Activated T-cell treated with anti-CD3 and anti-CD28 coated beads, Interleukin-2, amount 50 U/mL, for 48 hours (primary cell): ENCODE measurements around the gene MRPL19.
"Not testable (repeated sequence)": the region's sequence is repeated elsewhere in the genome, so short reads cannot be mapped to it uniquely, and the experiment has no call there.

Source experiments
- DNase-seq, 2 experiments: peaks; one replicate each; pipeline ENCODE4 v3.0.0-alpha.2; 2020

MRPL19 gene

GRCh38 chr2:75616933-75617332, 29.6 kb upstream of the MRPL19 start:
- DNase-seq, result no peak

DNA sequence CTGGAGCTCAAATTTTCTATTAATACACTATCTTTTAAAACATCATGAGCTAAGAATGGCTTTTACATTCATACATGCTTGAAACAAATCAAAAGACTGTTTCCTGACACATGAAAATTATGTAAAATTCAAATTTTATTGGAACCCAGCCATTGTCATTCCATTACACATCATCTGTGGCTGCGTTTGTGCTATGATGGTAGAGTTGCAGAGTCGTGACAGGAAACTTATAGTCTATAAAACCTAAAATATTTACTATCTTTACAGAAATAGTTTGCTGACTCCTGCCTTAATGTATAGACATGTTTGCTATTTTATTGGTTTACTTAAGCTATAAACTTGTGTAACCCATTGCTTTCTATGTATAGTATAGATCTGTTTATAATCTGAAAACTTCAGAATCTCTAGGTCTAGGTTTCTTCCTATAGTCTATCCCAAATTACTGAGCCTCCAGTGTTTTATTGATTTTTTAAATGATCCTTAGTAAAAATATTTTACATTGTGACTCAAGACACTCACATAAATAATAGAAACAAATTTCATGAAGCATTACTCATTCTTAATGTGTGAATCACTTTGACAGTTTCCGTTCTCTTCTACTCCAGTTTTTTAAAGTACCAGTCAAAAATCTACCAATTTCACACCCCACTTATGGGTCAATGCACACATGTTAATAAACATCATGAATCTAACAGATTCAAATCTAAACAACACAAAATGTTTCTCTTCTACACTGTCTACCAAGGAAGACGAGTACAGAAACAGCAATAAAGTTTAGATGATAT, 26.4 kb upstream of the MRPL19 start:
- no peak for DNase-seq

DNA sequence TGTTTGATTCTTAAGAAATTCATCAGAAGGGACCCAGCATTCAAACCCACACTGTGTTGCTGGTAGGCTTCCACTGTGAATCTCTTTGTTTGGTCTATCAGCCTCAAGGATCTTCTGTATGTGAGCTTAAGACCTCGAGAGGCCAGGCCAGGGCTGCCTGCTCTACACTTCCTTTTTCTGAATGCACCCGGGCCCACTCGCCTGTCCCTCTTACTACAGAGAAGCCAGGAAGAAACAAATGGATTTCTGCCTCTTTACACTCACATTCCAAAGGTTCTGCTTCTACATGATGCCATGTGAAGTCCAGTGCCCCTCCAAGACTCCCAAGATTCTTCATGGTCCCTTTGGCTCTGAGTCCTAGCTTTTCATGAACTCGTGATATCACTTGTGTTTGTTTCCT, 25.4 kb upstream of the MRPL19 start:
- DNase-seq, result no peak

DNA sequence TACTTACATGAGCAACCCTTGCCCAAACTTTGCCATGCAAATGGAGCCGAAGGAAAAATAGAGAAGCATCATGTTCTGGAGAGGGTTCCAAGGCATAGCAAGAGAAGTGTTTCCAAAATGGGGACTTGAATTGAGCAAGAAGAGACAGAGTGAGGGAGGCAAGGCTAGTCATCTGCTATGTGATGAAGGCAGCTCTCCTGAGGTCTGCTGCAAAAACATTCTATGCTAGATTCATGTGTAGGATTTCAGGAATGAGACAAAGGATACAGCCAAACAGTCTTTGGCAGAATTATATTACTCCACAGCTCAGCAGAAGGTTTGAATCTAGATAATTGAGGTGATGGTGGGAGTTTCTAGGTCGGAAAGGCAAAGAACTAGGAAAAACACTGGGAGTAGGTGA, 24.1 kb upstream of the MRPL19 start:
- DNase-seq, result no peak

GRCh38 chr2:75622929-75623328, 23.7 kb upstream of the MRPL19 start:
- no peak for DNase-seq

DNA sequence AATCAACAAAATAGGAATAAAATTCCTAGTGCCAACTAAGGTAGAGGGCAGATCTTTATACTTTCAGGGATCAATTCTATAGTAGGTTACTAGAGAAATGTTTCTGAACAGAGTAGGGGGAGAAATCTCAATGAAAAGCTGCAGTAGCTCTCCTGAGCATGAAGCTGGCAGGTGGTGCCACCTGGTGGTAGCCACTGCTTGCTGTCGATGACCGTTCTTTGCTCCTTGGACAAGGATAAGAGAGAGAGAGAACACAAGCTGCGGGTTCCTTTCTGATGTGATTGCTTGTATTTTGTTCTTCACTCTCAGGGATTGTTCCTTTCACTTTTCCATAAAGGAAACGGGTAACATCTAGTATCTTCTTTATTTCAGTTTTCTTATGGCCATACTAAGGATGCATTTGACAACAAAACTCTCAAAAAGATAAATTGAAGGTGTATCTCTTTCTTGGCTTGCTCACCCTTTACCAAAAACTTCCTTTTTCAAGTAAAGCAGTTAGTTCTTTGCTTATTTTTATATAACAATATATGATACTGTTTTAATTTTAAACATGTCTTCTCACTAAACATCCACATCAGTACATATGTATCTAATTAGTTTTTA, 18.6 kb upstream of the MRPL19 start:
- peak; percentile 72 to 75 for DNase-seq

DNA sequence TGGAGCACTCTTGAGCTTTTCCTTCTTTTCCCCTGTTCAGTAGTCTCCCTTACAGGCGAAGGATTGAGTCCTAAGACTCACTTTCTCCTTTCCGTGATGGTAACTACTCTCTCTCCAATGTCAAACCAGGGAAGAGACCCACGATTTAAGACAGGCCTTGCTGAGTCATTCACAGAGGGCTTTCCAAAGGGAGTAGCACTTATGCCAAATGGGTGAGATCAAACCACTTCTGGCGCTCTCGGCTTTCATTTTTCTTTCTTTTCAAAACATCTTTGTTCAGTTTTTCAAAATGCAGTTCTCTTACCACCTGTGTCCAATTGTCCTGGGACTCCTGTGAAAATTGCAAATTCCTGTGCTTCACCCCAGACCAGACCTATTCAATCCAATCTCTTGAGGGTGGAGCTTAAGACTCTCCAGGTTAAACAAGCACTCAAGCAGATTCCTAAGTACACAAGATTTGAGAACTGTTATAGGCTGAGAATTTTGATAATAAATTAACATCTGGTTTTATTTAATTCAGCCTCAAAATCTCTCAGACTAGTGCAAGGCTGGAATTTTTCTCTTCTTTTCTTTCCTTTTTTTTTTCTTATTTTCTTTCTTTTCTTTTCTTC, 14.4 kb upstream of the MRPL19 start:
- DNase-seq, result no peak

GRCh38 chr2:75632813-75633212, 13.8 kb upstream of the MRPL19 start:
- no peak for DNase-seq

DNA sequence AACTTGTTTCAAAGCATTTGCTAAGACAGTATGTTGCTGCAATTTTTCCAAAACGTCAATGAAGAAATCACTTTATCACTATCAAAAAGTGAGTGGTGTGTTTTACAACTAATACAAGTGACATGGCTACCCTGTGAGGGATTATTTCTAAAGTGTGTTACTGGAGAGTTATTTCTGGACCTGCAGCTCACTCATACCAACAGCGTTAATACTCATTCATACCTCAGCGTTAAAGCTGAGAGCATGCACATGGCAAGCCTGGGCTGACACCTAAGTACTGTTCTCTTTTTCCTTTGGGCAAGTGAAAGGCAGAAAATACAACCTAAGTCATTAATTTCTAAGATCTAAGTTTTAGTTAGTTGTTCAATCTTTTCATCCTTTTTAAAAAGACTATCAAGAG, 13.0 kb upstream of the MRPL19 start:
- no peak for DNase-seq

DNA sequence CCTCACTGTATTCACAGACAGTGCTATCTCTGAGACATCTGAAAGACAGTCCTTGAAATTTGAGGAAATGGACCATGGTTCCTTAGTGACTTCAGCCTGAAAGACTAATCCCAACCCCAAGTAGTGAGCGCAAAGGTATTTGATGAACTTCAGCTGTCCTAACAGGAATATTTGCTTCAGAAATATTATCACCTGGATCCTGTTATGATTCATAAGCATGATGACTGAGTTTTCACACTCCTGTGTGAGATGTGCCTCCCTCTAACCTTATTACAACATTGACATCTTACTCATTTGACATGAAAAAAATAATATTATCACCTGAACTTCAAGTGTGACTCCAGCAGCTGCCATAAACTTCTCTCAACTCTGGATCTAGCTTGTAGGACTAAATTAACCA, 11.6 kb upstream of the MRPL19 start:
- no peak for DNase-seq

DNA sequence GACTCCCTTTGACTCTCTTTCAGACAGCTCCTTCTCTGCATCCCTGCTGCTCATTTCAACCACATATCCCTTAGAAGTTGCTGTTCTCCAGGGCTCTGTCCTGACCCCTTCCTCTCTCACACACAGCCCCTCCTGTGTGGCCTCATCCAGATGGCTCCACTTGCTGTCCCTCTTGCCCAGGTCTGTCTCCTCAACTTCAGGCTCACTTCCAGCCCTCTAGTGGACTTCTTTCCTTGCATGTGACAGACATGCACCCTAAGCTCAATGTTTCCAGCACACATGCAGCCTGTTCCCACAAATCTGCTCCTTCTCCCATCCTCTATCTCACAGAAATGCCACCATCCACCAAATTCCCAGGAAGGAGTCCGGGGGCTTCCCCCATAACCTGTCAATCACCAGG, 9.0 kb upstream of the MRPL19 start:
- DNase-seq, result no peak

- DNase-seq, result peak; percentile 50 to 66
Observed at GRCh38 chr2:75640621-75641121, 5.9 kb upstream of the MRPL19 start.

DNA sequence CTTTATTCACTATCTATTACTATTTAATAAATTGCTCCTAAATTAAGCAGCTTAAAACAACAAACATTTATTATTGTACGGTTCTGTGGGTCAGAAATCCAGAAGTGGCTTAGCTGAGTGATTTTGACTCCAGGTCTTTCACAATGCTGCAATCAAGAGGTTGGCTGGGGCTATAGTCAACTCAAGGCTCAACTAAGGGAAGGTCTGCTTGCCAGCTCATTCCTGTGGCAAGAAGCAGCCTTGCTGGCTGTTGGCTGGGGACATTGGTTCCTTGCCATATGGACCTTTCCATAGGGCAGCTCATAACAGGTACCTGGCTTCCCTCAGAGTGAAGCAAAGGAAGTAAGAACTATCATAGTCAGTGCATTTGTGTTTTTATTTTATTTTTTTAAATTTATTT, 5.0 kb upstream of the MRPL19 start:
- no peak for DNase-seq

DNA sequence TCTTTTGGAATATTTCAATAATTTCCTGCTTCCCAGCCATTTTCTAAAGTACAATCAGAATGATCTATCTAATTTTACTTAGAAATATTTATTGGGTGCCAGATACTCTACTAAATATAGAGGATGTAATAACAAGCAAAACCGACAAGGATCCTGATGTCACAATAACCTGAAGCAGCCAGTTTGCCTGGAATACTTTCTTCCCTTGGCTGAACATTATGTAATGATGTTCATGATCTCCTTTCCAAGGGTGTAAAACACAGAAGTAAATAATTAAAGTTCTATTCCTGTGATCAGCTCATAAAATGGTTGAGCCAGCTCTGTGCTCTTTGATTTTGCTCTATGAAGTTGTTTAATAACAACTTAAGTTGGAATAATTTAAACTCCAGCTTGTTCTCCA, 2.6 kb upstream of the MRPL19 start:
- DNase-seq, result no peak

DNA sequence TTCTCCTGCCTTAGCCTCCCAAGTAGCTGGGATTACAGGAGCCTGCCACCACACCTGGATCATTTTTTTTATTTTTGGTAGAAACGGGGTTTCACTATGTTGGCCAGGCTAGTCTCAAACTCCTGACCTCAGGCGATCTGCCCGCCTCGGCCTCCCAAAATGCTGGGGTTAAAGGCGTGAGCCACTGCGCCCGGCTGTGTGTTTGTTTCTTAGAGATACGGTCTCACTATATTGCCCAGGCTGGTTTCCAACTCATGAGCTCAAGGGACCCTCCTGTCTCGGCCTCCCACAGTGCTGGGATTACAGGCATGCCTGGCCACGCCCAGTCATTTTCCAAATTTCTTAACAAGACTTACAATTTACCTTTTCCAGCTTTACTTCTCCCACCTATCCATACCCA, 940 bp upstream of the MRPL19 start:
- DNase-seq, result no peak

GRCh38 chr2:75646090-75646582, 447 bp upstream of the MRPL19 start:
- DNase-seq, result no peak

- no peak for DNase-seq
Observed at GRCh38 chr2:75647771-75648170, 1.2 kb downstream of the MRPL19 start.

DNA sequence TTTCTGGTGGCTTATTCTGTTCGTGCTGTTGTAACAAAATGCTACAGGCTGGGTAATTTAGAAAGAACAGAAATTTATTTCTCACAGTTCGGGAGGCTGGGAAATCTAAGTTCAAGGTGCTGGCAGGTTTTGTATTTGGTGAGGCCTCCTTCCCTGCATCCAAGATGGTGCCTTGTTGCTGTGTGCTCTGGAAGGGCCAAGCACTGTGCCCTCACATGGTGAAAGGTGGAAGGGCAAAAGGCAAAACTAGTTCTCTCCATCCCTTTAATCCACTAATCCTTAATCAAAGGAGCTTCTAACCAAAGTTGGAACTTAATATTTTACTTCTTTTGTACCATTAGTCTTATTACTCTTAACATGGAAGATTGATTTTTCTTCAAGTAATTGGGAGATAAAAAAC, 7.4 kb downstream of the MRPL19 start:
- DNase-seq, result no peak

GRCh38 chr2:75655861-75656260, 9.3 kb downstream of the MRPL19 start:
- DNase-seq, result no peak

DNA sequence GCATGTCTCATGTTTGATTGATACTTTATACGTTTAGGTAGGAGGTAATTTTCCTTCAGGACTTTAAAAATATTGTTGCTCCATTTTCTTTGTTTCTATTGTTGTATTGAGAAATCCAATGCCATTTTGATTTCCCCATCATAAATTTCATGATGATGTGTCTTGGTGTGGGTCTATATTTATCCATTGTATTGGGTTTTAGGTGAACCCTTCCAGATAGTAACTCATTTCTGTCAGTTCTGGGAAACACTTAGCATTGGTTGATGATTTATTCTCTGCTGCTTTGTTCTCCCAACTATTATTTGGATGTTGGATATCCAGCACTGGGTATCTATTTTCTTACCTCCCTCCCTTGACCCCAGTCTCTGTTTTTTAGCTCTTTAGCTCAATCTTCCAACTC, 10.0 kb downstream of the MRPL19 start:
- DNase-seq, result no peak

GRCh38 chr2:75657798-75658197, 11.2 kb downstream of the MRPL19 start:
- DNase-seq, result no peak

DNA sequence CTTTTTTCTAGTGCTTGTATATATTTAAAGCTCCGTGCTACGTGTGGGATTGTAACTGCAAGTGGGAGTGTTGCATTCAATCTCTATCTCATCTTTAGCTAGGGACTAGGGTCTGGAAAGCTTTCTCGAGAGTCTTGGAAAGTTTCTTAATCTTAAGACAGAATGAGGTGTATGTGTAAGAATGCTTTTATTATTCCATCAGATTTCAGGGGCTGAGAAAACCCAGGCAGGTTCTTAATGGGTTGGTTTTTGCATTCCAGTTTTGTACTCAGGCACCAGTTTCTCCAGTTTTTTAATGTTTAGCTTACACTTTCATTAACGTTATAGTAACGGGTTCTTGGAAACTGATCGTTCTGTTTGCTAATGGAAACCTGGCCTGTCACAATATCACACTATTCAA, 20.3 kb downstream of the MRPL19 start:
- DNase-seq, result no peak

GRCh38 chr2:75667884-75668283, 21.3 kb downstream of the MRPL19 start:
- no peak for DNase-seq

DNA sequence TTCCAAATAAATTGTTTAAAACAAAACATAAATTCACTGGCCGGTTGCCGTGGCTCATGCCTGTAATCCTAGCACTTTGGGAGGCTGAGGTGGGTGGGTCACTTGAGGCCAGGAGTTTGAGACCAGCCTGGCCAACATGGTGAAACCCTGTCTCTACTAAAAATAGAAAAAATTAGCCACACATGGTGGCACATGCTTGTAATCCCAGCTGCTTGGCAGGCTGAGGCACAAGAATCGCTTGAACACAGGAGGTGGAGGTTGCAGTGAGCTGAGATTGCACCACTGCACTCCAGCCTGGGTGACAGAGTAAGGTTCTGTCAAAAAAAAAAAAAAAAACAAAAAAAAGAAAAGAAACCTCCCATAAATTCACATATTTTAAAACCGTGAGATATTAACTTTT, 28.8 kb downstream of the MRPL19 start:
- DNase-seq, result not testable (repeated sequence)
